ENCODE data around the gene SANBR. TPM values are rescaled to one million over a fixed set of nuclear protein-coding genes. Genes with fewer than 3 reads are reported as not detected.

Gene SANBR
- total and polyA plus RNA-seq, 2 of the 4 experiments (the other 2 are of a cell fraction) = 3.3 to 3.8 TPM

GRCh38 chr2:61096438-61096837 is 30.8 kb downstream of the SANBR start:
- Histone ChIP-seq H2AK5ac (ENCODE audit: low read depth, low read length) (no peak overlapping the region), H4K5ac (ENCODE audit: low read depth, low read length) (no peak overlapping the region), H2BK20ac (ENCODE audit: low read depth, low read length) (no peak overlapping the region), H3K4ac (ENCODE audit: low read depth, low read length) (no peak overlapping the region), H4K91ac (ENCODE audit: insufficient read depth, low read depth, low read length) (no peak overlapping the region), H3K27me3 (ENCODE audit: control insufficient read depth, insufficient read depth, low read length) (no peaks in the 10 kb centered on the region), H3K9me1 (ENCODE audit: insufficient read depth, low read length) (no peaks in the 10 kb centered on the region; the same call in 1 of the 2 replicates), H3K4me2 (ENCODE audit: low read depth, low read length) (no peak overlapping the region), H3K36me3 (ENCODE audit: control insufficient read depth, insufficient read depth, low read length) (peaks cover 5% of the 10 kb centered on the region), H3K56ac (ENCODE audit: extremely low read depth, insufficient read depth, low read length) (no peak overlapping the region), H4K20me1 (ENCODE audit: insufficient read depth, low read length) (no peaks in the 10 kb centered on the region), H2AFZ (replicated peaks; ENCODE audit: low read length, poor library complexity) (no peak overlapping the region), H3K4me3 (ENCODE audit: insufficient read depth, low read depth, low read length) (no peak overlapping the region), H3K27ac (ENCODE audit: insufficient read depth, low read length) (no peak overlapping the region), H3K18ac (ENCODE audit: low read depth, low read length) (no peak overlapping the region), H3K14ac (replicated peaks; ENCODE audit: low read depth, low read length) (no peak overlapping the region), H2AK9ac (replicated peaks; ENCODE audit: low read depth, low read length, poor library complexity) (no peak overlapping the region), H4K8ac (ENCODE audit: low read depth in 2 of 2, low read length in 2 of 2) (no peak overlapping the region), H3K9ac (ENCODE audit: low read depth, low read length) (no peak overlapping the region), H2BK15ac (ENCODE audit: low read depth, low read length) (no peak overlapping the region), H3K9me3 (ENCODE audit: control insufficient read depth, insufficient read depth, low read length) (no peaks in the 10 kb centered on the region), H2BK5ac (ENCODE audit: low read depth, low read length, poor library complexity, severe bottlenecking) (no peak overlapping the region), H3K23ac (ENCODE audit: low read depth, low read length) (no peak overlapping the region), H3K4me1 (ENCODE audit: control insufficient read depth, insufficient read depth, low read length) (no peaks in the 10 kb centered on the region), H2BK120ac (ENCODE audit: low read depth, low read length) (no peak overlapping the region), H3K79me1 (ENCODE audit: low read depth in 1 of 2, low read length in 2 of 2) (no peaks in the 10 kb centered on the region)
- TF ChIP-seq ELK1 (IDR thresholded peaks at IDR 0.05; ENCODE audit: borderline replicate concordance, low read depth, low read length) (no peak), RFX5 (IDR thresholded peaks at IDR 0.05; ENCODE audit: low read depth, low read length) (no peak), MAZ (IDR thresholded peaks at IDR 0.05; ENCODE audit: borderline replicate concordance, low read depth, low read length) (no peak), POLR2A (IDR thresholded peaks at IDR 0.05; ENCODE audit: low read depth, low read length) (no peak), FOS (IDR thresholded peaks at IDR 0.05; ENCODE audit: low read depth, low read length) (no peak), BHLHE40 (IDR thresholded peaks at IDR 0.05; ENCODE audit: low read depth, low read length) (no peak), MXI1 (IDR thresholded peaks at IDR 0.05; ENCODE audit: borderline replicate concordance, low read depth, low read length) (no peak), RAD21 (IDR thresholded peaks at IDR 0.05; ENCODE audit: low read length) (no peak), MAFK (IDR thresholded peaks at IDR 0.05; ENCODE audit: low read depth, low read length) (no peak), CHD1 (IDR thresholded peaks at IDR 0.05; ENCODE audit: low read depth, low read length) (no peak), CEBPB (IDR thresholded peaks at IDR 0.05; ENCODE audit: low read depth, low read length) (no peak)
- DNase-seq = no peak
- no CpG with 5 or more reads among the region's 3 CpGs for WGBS, 2 experiments (ENCODE audit: extremely low coverage in 2 of 2, insufficient read length in 1 of 2)
- BruUV-seq (replicated peaks) = no TSS peak
- POLR2A ChIA-PET (ENCODE audit: unreplicated experiment) = no interaction called here
- no peak for ATAC-seq (ENCODE audit: low read depth)
- dilution Hi-C loops (cut with HindIII; ENCODE audit: low sequenced_read_pairs, unreplicated experiment) (no loop called here), in situ Hi-C loops (cut with MboI; ENCODE audit: low sequenced_read_pairs) (no loop called here), intact Hi-C loops (cut with micrococcal nuclease) (no loop called here)
- CTCF ChIA-PET = no interaction called here
